HG03442 (cell line): ENCODE data around the gene SEC63.
"Not testable (repeated sequence)": the region's sequence is repeated elsewhere in the genome, so short reads cannot be mapped to it uniquely, and the experiment has no call there.

Experiments used
- ATAC-seq: cut with Tn5 transposase; IDR thresholded peaks from one replicate; pipeline ENCODE4 v1.9.1; 2021; ENCODE audit warnings: mild to moderate bottlenecking, moderate library complexity; ENCODE audit not compliant: unreplicated experiment

SEC63 gene

GRCh38 chr6:107931894-107932293 is 26.1 kb downstream of the SEC63 start:
- no peak for ATAC-seq

GRCh38 chr6:107928984-107929383 is 29.0 kb downstream of the SEC63 start:
- no peak for ATAC-seq

GRCh38 chr6:107926697-107927544 is 31.1 kb downstream of the SEC63 start:
- not testable (repeated sequence) for ATAC-seq

- ATAC-seq: no peak
Measured at GRCh38 chr6:107917451-107918375, 40.3 kb downstream of the SEC63 start.

GRCh38 chr6:107916961-107917360 is 41.0 kb downstream of the SEC63 start:
- not testable (repeated sequence) for ATAC-seq

- ATAC-seq: no peak
Measured at GRCh38 chr6:107911692-107912091, 46.3 kb downstream of the SEC63 start.

- no peak for ATAC-seq
Measured at GRCh38 chr6:107894809-107895396, 63.1 kb downstream of the SEC63 start.

GRCh38 chr6:107890431-107890830 is 67.6 kb downstream of the SEC63 start:
- not testable (repeated sequence) for ATAC-seq

GRCh38 chr6:107885950-107886349 is 72.1 kb downstream of the SEC63 start:
- ATAC-seq: not testable (repeated sequence)

GRCh38 chr6:107879941-107880340 is 78.1 kb downstream of the SEC63 start:
- ATAC-seq: no peak

GRCh38 chr6:107877968-107878367 is 80.0 kb downstream of the SEC63 start:
- ATAC-seq: no peak

- no peak for ATAC-seq
Measured at GRCh38 chr6:107871976-107872375, 86.0 kb downstream of the SEC63 start.

- ATAC-seq: not testable (repeated sequence)
Measured at GRCh38 chr6:107871512-107871911, 86.5 kb downstream of the SEC63 start.

- ATAC-seq: no peak
Measured at GRCh38 chr6:107871016-107871415, 87.0 kb downstream of the SEC63 start.

GRCh38 chr6:107870381-107870780 is 87.6 kb downstream of the SEC63 start:
- ATAC-seq: no peak

- ATAC-seq: no peak
Measured at GRCh38 chr6:107869871-107870270, 88.1 kb downstream of the SEC63 start.

GRCh38 chr6:107868867-107869611 is 89.0 kb downstream of the SEC63 start:
- no peak for ATAC-seq

GRCh38 chr6:107867302-107867615 is 90.7 kb downstream of the SEC63 start:
- ATAC-seq: no peak

GRCh38 chr6:107866606-107867301 is 91.3 kb downstream of the SEC63 start:
- no peak for ATAC-seq
